ENCODE measurements around the gene PAFAH1B1.
"Not testable (repeated sequence)": the region's sequence is repeated elsewhere in the genome, so short reads cannot be mapped to it uniquely, and the experiment has no call there.

DNA sequence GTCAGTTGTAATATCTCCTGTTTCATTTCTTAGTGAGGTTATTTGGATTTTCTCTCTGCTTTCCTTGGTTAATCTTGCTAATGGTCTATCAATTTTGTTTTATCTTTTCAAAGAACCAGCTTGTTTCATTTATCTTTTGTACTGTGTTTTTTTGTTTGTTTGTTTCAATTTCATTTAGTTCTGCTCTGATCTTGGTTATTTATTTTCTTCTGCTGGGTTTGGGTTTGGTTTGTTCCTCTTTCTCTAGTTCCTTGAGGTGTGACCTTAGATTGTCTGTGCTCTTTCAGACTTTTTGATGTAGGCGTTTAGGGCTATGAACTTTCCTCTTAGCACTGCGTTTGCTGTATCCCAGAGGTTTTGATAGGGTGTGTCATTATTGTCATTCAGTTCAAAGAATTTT lies 35.5 kb downstream of the PAFAH1B1 start:
- TF ChIP-seq, protein P1, sequence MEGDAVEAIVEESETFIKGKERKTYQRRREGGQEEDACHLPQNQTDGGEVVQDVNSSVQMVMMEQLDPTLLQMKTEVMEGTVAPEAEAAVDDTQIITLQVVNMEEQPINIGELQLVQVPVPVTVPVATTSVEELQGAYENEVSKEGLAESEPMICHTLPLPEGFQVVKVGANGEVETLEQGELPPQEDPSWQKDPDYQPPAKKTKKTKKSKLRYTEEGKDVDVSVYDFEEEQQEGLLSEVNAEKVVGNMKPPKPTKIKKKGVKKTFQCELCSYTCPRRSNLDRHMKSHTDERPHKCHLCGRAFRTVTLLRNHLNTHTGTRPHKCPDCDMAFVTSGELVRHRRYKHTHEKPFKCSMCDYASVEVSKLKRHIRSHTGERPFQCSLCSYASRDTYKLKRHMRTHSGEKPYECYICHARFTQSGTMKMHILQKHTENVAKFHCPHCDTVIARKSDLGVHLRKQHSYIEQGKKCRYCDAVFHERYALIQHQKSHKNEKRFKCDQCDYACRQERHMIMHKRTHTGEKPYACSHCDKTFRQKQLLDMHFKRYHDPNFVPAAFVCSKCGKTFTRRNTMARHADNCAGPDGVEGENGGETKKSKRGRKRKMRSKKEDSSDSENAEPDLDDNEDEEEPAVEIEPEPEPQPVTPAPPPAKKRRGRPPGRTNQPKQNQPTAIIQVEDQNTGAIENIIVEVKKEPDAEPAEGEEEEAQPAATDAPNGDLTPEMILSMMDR (IDR thresholded peaks at IDR 0.05), result not testable (repeated sequence)
- not testable (repeated sequence) for TF ChIP-seq POLR2A (IDR thresholded peaks at IDR 0.05)
